GM13977 (cell line): Measurements from ENCODE around the gene CRB2.

Experiments used
- DNase-seq: peaks from one replicate; pipeline ENCODE4 v3.0.0; 2012; ENCODE audit warnings: low spot score
- in situ Hi-C: fragments of 300-500 bp; cut with MboI; formaldehyde crosslinking; loops from one replicate; pipeline ENCODE4 v1.12.0; 2022; ENCODE audit warnings: low sequenced_read_pairs, low pct_unique_long_range_greater_than_20kb, mixed read lengths, inconsistent platforms; ENCODE audit not compliant: unreplicated experiment
- TF ChIP-seq, protein P1 (sequence below): IDR thresholded peaks from 2 replicates; pipeline ENCODE4 v1.5.1; 2012; ENCODE audit warnings: mild to moderate bottlenecking, control low read depth; ENCODE audit not compliant: insufficient read depth; ENCODE audit errors: extremely low read depth, missing control alignments

The CRB2 gene

DNA sequence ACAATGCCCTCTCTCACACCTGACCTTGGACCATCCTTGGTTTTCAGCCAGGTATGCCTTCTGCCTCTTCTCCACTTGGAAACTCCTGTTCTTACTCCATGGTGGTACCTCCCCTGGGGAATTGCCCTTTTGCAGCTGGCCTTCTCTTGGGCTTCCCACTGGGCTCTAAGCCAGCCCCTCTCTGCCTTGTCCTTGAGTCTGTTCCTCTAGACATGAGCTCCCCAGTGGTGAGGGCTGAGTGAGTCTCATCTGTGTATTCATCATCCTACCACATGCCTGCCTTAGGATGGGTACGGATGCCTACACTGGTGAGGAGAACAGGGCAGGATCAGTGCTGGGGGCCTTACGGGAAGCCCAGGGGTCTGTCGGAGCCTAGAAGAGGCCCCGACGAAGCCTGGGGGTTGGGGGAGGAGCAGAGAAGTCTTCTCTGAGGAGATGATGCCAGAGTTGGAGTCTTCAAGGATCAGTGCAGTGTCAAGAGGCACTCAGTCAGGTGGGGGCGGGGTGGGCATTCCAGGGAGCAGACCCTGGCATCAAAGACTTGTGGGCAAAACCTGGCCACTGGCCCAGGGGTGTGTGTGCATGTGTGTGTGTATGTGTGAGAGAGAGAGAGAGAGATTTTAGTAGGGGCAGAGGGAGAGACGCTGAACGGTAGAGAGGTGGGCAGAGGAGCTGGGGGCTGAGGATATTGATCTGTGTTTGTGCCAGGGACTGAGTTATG, 5.2 kb upstream of the CRB2 start:
- no peak for DNase-seq
- in situ Hi-C loops: loop anchor here (5.0 to 25.0 kb wide), 3 partner anchors 37 to 888 kb away; no protein-coding TSS in a partner anchor
- TF ChIP-seq, protein P1, sequence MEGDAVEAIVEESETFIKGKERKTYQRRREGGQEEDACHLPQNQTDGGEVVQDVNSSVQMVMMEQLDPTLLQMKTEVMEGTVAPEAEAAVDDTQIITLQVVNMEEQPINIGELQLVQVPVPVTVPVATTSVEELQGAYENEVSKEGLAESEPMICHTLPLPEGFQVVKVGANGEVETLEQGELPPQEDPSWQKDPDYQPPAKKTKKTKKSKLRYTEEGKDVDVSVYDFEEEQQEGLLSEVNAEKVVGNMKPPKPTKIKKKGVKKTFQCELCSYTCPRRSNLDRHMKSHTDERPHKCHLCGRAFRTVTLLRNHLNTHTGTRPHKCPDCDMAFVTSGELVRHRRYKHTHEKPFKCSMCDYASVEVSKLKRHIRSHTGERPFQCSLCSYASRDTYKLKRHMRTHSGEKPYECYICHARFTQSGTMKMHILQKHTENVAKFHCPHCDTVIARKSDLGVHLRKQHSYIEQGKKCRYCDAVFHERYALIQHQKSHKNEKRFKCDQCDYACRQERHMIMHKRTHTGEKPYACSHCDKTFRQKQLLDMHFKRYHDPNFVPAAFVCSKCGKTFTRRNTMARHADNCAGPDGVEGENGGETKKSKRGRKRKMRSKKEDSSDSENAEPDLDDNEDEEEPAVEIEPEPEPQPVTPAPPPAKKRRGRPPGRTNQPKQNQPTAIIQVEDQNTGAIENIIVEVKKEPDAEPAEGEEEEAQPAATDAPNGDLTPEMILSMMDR: no peak

DNA sequence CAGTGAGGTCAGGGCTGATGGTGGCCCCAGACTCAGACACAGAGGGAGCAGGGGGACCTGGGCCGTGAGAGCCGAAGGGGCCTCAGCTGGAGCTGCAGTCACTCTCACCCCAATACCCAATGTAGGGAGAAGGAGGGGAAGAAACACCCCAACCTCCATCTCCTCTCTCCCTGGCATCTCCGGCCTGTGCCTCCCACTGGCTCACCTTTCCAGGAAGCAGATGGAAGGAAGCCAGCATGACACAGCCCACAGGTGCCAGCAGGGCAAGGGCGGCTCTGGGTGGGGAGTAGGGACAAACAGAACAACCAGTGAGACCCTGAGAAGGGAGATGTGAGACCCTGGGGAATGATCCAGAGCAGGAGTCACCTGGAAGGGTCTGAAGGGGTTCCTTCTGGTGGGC, 3.0 kb upstream of the CRB2 start:
- in situ Hi-C loops: loop anchor here (5.0 to 25.0 kb wide), 3 partner anchors 34 to 891 kb away; no protein-coding TSS in a partner anchor
- TF ChIP-seq, protein P1: no peak
- DNase-seq: peak; percentile 12

DNA sequence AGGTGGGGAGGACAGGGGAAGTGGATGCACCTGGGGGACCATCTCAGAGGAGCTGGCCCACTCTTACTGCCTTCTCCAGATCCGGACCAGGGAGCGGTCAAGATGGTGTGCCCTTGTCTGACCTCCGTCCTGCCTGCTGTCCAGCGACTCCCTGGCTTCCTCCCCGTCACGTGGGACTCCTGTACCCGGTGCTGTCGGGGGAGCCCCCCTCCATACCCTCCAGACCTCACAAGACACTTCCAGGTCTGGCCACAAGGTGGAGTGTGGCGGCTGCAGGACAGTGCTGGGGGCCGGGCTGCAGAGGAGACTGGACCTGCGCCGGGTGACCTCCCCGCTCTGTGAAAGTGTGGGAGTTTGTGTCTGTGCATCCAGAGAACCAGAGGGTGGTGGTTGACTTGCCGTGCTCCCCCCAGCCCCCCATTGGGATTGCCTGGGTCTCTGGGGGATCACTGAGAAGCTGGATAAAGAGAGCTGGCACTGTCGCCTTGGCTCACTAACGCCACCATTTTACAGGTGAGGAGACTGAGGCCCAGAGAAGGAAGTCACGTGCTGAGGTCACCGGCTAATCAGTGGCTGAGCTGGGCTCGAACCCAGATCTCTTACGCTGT, 1.9 kb upstream of the CRB2 start:
- in situ Hi-C loops: loop anchor here (5.0 to 25.0 kb wide), 3 partner anchors 33 to 892 kb away; no protein-coding TSS in a partner anchor
- peak; percentile 84 for DNase-seq
- TF ChIP-seq, protein P1: peak; percentile 88

DNA sequence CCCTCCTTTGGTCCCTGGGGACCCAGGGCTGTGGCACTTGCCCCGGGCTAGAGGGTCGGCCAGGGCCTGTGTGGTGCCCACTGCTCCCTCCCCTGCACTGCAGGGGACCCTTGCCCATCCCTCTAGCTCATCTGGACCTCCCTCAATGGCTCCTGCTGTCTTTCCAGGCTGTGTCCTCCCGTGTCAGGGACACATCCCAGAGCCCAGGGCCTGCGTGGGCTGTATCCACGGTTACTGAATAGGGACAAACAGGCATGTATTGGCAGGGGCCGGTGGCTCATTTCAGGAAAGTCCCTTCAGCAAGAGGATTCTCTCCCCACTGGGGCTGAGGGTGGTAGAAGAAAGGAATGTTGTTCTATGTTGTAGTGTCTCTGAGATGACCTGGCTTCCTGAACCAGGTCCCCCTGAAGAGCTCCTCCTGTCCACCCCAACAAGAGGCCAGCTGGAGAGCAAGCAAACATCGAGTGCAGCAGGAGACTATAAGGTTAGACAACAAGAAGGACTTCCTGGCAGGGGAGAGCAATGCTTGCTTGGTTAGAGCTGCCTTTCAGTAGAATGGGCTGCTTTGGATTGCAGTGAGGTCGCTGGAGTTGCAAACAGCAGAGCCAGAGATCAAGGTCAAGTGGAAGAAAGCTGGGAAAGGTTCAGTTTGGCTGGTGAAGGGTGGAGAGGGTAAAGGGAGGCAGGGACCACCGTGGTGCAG, 1.0 kb upstream of the CRB2 start:
- in situ Hi-C loops: loop anchor here (5.0 to 25.0 kb wide), 3 partner anchors 32 to 893 kb away; no protein-coding TSS in a partner anchor
- DNase-seq: no peak
- TF ChIP-seq, protein P1: no peak

DNA sequence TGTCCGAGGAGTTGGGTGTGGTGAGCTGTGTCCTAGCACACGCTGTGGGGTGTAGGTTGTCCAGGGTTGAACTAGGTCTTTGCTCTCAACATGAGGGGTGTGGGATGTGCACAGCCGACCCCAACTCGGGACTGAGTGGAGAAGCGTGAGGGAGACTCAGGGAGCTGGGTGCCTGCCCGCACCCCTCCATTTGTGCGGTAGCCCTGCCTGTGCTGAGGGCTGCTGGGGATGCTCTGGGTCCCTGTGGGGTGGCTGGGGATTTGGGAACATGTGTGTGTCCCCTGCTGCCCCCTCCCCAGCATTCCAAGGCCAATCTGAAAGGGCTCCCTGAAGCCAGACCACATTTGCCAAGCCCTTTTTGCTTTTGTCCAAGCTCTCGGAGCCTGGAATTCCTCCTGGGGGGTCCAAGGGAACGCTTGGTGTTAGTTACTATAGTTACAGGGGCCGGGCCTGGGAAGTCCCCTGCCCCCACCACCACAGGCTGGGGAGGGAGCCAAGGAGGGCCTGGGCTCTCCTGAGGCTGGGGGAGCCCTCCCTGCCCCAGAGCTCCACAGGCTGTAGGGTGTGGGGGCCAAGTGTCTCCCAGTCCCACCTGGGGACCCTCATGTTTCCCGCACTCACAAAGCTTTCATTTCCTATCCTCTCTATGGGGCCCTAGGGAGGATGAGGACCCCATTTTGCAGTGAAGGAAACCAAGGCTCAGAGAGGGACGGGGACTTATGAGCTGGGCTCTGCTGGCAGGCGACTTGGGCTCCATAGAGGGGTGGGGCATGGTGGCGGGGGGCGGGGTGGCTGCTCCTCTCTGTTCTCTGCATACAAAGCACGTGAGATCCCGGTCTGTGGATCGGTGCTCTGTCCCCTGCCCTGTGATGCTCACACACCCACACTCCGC, 1.1 kb downstream of the CRB2 start:
- DNase-seq: no peak
- TF ChIP-seq, protein P1: no peak
- in situ Hi-C loops: loop anchor here (25.0 kb wide), 1 partner anchor 895 kb away; no protein-coding TSS in a partner anchor

DNA sequence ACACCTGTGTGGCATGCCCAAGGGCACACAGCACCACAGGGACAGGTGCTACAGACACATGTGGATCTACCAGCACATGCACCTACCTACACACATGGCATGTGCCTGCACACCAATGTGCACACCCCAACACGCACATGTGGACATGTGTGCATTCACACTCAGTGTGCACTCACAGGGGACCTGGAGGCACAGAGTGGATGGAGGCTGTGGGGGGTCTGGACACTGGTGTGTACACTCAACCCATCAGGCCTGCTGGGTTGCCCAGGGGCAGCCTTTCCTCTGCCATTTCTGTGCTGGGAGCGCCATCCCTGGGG, 1.7 kb downstream of the CRB2 start:
- no peak for DNase-seq
- TF ChIP-seq, protein P1: no peak
- in situ Hi-C loops: loop anchor here (25.0 kb wide), 1 partner anchor 895 kb away; no protein-coding TSS in a partner anchor
